ENCODE results near the gene PMCH.

The PMCH gene

DNA sequence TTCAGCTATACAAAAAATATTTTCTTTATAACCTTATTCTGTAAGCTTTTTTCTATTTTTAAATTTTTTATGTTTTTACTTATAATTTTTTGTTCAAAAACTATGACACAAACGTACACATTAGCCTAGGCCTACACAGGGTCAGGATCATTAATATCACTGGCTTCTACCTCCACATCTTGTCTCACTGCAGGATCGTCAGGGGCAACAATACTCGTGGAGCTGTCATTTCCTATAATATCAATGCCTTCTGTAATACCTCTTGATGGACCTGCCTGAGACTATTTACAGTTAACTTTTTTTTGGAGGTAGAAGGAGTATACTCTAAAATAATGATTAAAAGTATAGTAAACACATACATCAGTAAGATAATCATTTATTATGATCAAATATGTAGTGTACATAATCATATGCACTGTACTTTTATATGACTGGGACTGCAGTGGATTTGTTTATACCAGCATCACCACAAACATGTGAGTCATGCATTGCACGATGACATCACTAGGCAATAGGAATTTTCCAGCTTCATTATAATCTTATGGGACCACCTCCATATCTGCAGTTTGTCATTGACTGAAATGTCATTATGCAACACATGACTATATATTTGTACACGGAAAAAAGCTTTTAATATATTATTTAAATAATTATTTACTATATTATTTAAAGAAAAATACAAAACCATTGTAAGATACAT, 18.5 kb upstream of the PMCH start:
- FAIRE-seq = no peak
- TF ChIP-seq, protein P1, sequence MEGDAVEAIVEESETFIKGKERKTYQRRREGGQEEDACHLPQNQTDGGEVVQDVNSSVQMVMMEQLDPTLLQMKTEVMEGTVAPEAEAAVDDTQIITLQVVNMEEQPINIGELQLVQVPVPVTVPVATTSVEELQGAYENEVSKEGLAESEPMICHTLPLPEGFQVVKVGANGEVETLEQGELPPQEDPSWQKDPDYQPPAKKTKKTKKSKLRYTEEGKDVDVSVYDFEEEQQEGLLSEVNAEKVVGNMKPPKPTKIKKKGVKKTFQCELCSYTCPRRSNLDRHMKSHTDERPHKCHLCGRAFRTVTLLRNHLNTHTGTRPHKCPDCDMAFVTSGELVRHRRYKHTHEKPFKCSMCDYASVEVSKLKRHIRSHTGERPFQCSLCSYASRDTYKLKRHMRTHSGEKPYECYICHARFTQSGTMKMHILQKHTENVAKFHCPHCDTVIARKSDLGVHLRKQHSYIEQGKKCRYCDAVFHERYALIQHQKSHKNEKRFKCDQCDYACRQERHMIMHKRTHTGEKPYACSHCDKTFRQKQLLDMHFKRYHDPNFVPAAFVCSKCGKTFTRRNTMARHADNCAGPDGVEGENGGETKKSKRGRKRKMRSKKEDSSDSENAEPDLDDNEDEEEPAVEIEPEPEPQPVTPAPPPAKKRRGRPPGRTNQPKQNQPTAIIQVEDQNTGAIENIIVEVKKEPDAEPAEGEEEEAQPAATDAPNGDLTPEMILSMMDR (IDR thresholded peaks at IDR 0.05; ENCODE audit: insufficient read depth, missing control alignments) = no peak
- DNase-seq (ENCODE audit: insufficient read length, low spot score) = no peak

DNA sequence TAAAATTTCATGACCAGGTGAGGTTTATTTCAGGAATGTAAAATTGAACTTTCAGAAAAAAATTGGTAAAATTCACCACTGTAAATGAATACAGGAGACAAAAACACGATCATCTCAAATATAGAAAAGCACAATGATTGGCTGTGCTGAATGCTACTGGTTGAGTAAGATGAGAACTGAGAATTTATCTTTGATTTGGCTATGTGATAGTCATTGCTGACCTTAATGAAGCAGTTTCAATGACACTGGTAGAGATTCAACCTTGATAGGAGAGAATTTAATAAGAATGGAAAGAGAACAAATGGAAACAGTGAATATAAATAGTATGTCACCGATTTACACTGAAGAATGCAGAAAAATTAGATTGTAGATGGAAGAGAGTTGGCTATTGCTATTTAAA, 6.4 kb upstream of the PMCH start:
- FAIRE-seq = no peak
- TF ChIP-seq, protein P1 (IDR thresholded peaks at IDR 0.05; ENCODE audit: insufficient read depth, missing control alignments) = no peak
- DNase-seq (ENCODE audit: insufficient read length, low spot score) = no peak

DNA sequence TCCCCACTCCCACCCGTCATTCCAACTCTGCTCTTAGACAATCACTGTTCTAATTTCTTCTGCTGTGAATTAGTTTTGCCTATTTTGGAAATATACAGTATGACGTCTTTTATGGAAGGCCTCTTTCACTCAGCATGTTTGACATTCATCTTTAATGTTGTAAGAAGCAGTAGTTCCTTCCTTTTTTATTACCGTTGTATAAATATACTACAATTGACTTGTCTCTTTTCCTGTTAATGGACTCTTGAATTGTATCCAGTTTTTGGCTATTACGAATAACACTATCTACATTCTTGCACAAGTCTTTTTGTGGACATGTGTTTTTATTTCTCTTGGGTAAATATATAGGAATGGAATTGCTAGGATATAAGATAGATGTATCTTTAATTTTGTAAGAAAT, 4.9 kb upstream of the PMCH start:
- DNase-seq (ENCODE audit: insufficient read length, low spot score) (no peak), FAIRE-seq (no peak)
- TF ChIP-seq, protein P1 (IDR thresholded peaks at IDR 0.05; ENCODE audit: insufficient read depth, missing control alignments) = no peak

DNA sequence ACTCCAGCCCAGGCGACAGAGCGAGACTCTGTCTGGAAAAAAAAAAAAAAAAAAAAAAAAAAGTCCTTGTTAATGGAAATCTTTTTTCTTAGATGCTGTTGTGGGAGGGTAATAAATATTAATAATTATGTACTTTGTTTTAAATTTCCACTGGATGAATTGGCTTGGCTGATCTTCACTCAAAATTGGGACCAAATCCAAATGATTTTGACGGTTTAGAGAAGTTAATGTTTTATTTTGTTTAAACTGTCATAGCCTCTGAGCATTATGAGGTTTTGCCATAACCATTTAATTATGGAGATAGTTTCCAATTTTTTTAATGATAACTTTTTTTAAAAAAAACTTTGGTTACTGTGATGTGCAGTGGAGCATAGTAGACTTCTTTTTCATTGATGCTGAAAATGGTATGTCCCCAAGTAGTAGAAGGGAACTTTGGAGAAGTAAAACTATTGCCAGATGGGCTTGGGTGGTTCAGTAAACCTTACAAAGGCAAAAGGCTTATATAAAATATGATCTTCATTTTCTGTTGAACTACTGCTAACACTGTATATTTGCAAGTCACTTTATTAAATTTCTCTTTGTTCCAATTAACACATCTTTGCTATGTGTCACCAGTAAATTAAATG, 3.9 kb upstream of the PMCH start:
- FAIRE-seq (no peak), DNase-seq (ENCODE audit: insufficient read length, low spot score) (no peak)
- TF ChIP-seq, protein P1 (IDR thresholded peaks at IDR 0.05; ENCODE audit: insufficient read depth, missing control alignments) = no peak

DNA sequence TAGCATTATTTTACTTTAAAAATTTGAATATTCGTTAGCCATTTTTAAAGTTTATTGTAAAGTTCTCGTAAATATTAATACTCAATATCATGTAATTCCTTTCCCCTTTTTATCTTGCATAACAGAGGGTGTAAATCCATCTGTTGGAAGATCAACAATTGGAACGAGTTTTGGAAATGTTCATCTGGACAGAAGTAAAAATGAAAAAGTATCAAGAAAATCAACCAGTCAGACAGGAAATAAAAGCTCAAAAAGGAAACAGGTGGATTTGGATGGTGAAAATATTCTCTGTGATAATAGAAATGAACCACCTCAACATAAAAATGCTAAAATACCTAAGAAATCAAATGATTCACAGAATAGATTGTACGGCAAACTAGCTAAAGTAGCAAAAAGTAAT, 1.8 kb downstream of the PMCH start:
- DNase-seq (ENCODE audit: insufficient read length, low spot score) (no peak), FAIRE-seq (no peak)
- TF ChIP-seq, protein P1 (IDR thresholded peaks at IDR 0.05; ENCODE audit: insufficient read depth, missing control alignments) = no peak

DNA sequence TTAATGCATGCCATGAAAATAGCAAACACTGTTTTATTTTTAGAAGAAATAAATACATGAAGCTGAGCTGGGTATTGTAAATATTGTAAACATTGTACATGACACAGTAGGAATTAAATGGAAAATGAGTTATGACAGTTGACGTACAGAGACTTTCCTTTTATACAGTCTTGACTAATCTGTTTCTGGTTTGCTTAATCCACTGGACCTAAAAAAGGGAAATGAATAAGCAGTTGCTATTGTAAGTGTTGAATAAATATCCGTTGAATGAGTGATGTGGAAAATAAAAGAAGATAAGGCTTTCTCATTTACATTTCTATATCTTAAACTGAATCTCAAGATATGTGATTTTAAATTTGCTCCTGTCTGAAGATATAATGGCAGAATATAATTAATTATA, 15.0 kb downstream of the PMCH start:
- TF ChIP-seq, protein P1 (IDR thresholded peaks at IDR 0.05; ENCODE audit: insufficient read depth, missing control alignments) = no peak
- FAIRE-seq (no peak), DNase-seq (ENCODE audit: insufficient read length, low spot score) (no peak)

DNA sequence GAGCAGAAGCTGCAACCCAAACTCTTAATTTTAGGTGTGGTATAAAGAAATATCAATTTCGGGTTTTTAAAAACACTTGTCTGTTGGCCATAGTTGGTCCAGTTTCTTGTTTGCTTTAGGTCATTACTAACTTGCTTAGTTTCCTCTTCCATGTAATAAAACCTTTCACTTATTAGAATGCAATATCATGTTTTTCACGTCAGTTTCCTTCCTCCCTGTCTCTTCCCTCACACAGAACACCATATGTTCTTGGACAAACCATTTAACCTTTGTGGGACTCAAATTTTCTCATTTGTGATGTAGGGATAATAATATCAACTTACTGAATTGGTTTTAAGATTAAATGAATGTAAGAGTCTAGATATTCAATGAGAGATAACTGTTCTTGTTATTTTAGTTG, 22.9 kb downstream of the PMCH start:
- no peak for DNase-seq (ENCODE audit: insufficient read length, low spot score)
- no peak for FAIRE-seq
- TF ChIP-seq, protein P1 (IDR thresholded peaks at IDR 0.05; ENCODE audit: insufficient read depth, missing control alignments) = no peak

Data from D721Med (cell line).